Panc1 (cell line): ENCODE results near the gene ADAM12.

Source experiments
- CTCF ChIP-seq: fragments of 450-650 bp; IDR thresholded peaks from 2 replicates; pipeline ENCODE4 v1.5.1; 2017; ENCODE audit warnings: mild to moderate bottlenecking
- POLR2AphosphoS5 ChIP-seq: IDR thresholded peaks from 2 replicates; pipeline ENCODE4 v1.6.1; 2012; ENCODE audit warnings: mild to moderate bottlenecking, low read depth, low read length, moderate library complexity
- REST ChIP-seq, 2 experiments: IDR thresholded peaks; 2 replicates each; pipeline ENCODE4 v1.6.1; 2011 to 2012; ENCODE audit warnings: low read depth in 2 of 2, control low read depth in 1 of 2, low read length in 1 of 2, mild to moderate bottlenecking in 1 of 2, moderate library complexity in 1 of 2; ENCODE audit not compliant: insufficient read depth in 1 of 2
- SIN3A ChIP-seq: IDR thresholded peaks from 2 replicates; pipeline ENCODE4 v1.6.1; 2012; ENCODE audit warnings: low read depth, mild to moderate bottlenecking, low read length, moderate library complexity, borderline replicate concordance; ENCODE audit not compliant: insufficient read depth
- TCF7L2 ChIP-seq: IDR thresholded peaks from 2 replicates; pipeline ENCODE4 v1.6.1; 2011; ENCODE audit warnings: mild to moderate bottlenecking, low read depth, low read length, inconsistent platforms

- TF ChIP-seq CTCF (no peak), SIN3A (no peak), REST (IDR thresholded peaks at IDR 0.05; ENCODE audit: insufficient read depth in 1 of 2, low read depth in 2 of 2, low read length in 1 of 2) (no peak), POLR2AphosphoS5 (no peak), TCF7L2 (no peak)
Observed at GRCh38 chr10:126124046-126124445, 264.2 kb downstream of the ADAM12 start.
